D341Med (cell line): ENCODE measurements around the gene DMGDH.

ENCODE experiments used
- DNase-seq: peaks from one replicate; pipeline ENCODE4 v3.0.0; 2012; ENCODE audit warnings: low spot score

DMGDH gene

DNA sequence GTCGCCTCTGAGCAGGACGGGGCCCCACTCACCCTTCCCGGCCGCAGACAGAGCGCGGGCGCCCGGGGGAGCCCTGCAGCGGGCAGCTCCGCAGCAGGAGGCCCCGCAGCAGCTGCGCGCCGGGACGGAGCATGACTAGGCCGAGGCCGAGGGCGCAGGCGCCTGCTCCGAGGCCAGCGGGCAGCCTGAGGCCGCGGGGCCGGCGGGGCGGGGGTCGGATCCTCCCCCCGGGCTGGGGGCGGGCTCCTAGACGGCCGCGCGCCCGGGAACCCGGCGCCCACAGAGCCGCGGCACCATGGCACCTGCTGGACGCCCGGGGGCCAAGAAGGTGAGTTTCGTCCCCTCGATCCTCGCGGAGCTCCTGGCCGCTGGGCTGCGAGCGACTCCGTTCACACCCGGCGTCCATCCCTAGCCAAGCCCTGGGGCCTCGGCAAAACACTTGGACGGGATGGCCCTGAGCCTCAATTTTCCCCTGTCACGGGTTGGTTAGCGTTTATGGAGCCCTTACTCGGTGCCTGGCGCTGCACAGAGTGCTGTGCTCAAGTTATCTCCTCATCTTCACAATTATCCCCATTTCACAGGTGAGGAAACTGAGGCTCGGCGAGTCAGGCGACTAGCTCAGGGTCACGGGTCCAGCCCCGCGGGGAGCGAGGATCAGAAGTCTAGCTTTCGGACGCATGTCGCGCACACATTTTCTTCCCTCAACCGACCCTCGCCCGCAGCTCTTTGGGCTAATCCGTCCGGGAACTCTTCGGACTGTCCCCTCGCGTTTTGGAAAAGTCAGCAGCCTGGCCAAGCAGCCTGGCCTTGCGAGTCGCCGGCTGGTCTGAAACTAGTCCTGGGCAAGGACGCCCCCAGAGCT, at the start of gene DMGDH, which contains the start of gene BHMT2:
Gene DMGDH, minus strand, starts transcription at position 187 of the 862 bp plus-strand sequence. Its CDS starts 54 bp downstream, at position 133.
Gene BHMT2, plus strand, starts transcription at position 280 of the 862 bp plus-strand sequence. Its CDS starts 16 bp downstream, at position 296.
- no peak for DNase-seq

DNA sequence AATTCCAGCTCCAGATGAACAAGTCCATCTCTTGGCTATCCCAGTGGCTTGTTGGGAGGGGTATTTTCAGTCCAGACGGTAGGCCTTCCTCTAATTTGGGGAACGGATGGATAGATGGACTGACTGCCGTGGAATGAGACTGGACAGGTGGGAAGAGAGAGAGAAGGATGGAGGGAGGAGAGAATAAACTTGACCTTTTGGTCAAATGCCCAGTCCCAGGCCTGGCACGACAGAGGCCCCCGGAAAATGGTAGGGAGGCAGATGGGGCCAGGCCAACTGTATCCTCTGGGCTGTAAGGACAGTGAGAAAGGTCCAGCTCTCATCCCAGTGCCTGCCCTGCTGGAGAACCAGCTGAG, 43.2 kb upstream of the DMGDH start:
- DNase-seq, result no peak

DNA sequence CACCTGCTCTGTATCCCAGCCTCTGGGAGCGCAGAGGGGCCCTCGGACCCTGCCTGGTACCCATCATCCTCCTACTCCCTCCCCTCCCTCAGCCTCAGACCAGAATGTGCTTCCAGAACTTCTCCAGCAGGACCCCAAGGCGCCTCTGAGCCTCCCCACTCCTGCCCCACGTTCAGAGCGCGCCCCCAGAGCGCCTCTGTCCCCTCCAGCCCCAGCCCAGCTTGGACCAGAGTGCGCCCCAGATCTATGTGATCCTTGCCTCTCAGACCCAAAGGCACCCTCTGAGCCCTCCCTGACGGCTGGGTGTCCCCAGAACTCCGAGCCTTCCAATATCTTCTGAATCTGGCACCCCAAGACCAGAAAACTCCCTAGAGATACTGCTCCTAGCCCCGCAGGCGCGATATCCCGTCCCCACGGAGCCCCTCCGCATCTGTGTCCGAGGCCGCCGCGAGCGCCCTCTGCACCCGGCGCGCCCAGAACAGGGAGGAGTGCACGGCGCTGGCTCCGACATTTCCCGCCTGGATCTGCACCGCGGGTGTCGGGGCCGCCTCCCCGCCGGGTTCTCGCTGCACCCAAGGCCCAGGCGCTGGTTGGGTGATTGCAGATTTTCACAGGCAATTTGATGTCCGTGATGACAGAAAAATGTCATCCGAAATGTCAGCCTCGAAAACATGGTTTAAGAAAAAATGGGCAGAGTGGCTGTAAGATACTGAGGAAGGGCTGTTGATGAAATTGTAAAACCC, 42.7 kb upstream of the DMGDH start:
- DNase-seq, result no peak

DNA sequence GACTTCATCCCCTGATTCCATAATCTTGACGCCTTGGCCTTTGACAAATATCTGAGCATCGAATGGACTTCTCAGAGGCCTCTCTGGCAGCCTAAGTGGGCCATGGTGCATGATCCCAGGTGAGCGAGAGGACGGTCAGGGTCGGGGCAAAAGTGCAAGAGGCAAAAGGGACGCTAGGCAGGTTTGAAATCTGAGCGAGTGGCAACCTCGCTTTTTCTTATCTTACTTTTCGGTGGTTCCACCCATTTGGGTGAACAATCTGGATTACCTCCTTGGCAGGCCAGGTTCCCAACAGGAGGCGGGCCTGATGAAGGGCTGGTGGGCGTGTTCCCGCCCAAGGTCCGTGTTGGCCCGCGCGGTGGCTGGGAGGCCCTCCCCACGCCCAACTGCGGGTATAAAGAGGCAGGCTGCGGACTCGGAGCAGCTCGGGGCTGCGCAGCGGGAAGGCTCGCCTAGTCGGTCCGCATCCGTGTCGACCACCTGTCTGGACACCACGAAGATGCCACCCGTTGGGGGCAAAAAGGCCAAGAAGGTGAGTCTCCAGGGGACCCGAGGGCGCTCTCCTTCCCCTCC, 42.0 kb upstream of the DMGDH start, which contains the start of gene BHMT:
Gene BHMT, plus strand, starts transcription at position 423 of the 573 bp plus-strand sequence. Its CDS starts 77 bp downstream, at position 500.
- DNase-seq, result no peak

- peak; percentile 71 for DNase-seq
These were observed 40.3 kb upstream of the DMGDH start for GRCh38 chr5:79109527-79110492.

GRCh38 chr5:79108792-79109191, 39.3 kb upstream of the DMGDH start:
- DNase-seq, result no peak

- DNase-seq, result no peak
These were observed 38.6 kb upstream of the DMGDH start for GRCh38 chr5:79108086-79108485.

DNA sequence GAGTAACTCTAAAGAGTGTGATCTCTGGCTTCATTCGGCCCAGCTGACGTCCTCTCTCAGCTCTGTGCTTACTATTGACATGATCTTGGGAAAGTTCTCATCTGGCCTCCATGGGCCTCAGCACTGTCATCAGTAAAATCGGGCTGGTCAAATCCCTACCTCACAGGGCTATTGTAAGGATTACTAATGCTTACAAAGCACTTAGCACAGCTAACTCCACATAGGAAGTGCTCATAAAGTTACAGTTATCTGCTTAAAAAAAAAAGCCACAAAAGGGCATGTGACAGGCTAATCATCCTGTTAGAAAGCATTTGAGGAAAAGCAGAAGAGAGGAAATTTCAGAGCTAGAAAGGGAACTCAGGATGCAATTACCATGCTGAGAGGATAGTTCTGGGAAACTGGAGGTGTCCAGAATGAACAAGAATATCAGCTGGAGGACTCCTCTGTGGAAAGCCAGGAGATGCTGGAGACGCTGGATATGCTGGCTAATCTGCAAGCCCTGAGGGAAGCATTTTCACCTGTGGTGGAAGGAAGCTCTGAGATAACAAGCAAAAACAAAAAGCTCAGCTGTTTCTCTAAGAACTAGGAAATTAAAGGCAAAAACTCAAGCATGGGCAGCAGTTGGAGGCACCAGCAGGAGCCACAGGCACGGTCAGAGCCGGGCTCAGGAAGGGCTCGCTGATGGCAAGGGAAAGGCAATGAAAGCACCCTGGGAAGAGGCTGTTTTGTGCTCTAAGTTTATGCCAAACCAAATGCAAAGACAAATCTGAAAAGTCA, 37.7 kb upstream of the DMGDH start:
- DNase-seq, result no peak

DNA sequence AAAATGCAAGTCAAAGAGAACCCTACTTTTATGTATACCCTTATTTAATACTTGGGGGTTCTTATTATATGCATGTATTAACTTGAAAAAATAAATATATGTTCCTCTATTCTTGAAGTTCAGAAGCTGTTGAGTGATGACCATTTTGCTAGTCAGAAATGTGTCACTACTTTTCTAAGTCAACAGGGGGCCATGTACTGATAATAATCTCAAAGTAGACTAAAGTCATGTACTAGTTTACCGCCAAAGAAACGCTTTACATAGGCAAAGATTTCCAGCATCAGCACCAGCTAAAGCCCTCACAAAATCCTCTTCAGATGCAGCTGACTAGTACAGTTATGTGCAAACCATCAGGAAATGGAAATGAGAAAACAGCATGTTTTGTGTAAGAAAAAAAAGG, 36.4 kb upstream of the DMGDH start:
- no peak for DNase-seq

DNA sequence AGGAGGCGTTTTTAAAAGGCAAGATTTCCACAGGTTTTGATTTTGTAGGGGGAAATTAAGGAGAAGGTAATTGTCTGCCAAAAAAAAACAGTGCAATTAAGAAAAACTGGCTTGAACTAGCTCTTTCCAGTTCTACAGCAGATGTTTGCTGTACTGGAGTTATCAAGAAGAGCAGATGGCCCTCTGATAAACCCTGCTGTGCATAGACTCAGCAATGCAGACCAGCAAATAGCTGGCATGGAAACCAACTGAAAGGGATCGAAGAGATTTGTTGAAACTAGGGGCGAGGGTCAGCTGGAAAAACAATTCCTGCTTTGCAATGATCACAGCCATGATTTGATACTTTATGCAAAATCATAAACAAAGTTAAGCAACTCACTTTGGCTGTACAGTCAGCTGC, 24.3 kb upstream of the DMGDH start:
- DNase-seq, result peak; percentile 70

DNA sequence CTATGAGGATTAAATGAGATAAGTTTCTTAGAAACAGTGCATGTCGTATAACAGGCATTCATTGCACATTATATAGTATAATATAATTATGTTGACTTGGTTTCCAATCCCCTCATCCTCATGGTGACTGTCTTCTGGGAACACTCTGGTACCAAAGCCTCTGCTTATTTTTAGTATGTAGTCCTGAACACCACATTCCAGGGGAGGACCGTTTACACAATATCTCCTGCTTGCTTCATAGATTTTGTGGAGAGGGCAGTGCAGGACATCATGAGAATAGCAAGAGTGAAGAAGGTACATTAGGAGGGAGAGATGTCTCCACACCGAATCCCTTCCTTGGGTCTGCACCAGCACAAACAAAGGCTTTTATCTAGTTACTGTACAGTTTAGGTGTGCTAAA, 21.6 kb upstream of the DMGDH start:
- DNase-seq, result no peak

- DNase-seq, result no peak
These were observed 19.0 kb upstream of the DMGDH start for GRCh38 chr5:79088507-79088906.

DNA sequence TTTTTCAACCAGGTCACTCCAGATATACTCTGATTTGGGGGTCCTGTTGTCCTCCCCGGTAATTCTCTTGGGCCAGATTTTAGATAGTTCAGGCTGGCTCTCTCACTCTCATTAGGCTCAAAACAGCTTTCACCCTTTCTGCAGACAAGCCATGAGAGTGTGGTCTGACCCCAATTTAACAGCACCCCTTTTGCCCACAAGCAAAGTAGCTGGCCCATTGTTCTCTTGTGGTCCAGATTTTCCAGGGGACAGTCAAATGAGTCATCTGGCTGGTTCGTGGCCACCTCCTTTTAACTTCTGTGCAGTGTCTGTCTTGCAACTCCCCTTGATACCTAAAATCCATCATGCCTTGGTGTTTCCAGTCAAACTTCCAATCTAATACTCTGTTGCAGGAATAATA, 16.6 kb upstream of the DMGDH start:
- no peak for DNase-seq

DNA sequence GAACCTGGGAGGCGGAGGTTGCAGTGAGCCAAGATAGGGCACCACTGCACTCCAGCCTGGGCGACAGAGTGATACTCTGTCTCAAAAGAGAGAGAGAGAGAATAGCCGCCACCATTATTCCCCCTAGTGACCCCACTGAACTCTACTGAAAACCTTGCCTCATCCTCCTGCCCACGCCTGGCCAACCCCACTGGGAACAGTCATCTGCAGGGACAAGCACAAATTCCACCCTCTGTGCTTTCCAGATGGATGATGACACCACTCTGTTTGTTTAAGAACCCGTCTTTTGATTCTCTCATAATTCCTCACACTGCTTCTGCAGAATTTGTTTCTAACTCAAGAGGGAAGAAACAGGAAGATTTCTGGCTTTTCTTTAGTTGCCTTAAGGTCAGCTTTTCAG, 12.3 kb upstream of the DMGDH start:
- DNase-seq, result no peak

- no peak for DNase-seq
These were observed 11.3 kb upstream of the DMGDH start for GRCh38 chr5:79080804-79081203.

- no peak for DNase-seq
These were observed 8.3 kb upstream of the DMGDH start for GRCh38 chr5:79077680-79078365.

GRCh38 chr5:79076819-79077218, 7.3 kb upstream of the DMGDH start:
- DNase-seq, result no peak

GRCh38 chr5:79075646-79076426, 6.4 kb upstream of the DMGDH start:
- no peak for DNase-seq

DNA sequence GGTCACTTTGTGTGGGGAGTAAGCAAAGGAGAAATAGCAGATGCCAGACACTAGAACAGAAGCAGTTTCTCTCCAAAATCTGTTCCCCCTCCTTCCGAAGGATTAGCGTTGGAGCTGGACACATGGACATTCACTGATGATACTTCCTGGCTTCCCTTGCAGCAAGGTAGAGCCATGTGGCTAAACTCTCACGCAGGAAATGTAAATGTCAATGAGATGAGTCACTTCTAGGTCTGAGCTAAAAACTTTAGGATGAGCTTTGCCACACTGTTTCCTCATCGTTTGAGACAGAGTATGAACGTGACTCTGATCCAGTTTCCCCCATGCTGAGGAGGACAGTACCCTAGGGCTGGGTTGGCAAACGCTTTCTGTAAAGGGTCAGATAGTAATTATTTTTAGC, 5.2 kb upstream of the DMGDH start:
- no peak for DNase-seq

DNA sequence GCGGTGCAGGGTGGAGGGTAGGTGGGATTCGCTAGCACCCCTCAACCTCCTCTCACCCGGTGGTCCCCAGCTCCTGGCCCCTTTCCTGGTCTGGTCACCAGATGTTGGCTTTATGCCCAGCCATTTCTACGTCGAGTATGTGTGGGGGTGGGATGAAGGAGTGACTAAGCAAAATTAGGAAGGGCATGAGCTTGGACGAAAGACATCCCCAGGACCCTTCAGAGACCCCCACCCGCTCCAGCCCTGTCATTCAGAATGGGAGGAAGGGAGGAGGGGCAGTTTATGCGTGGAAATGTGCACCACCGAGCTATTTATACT, 835 bp upstream of the DMGDH start:
- DNase-seq, result no peak
